Ishikawa (cell line): ENCODE data around the gene AGPAT3.

ENCODE experiments used
- CEBPB ChIP-seq: IDR thresholded peaks from 2 replicates; pipeline ENCODE4 v1.6.1; 2012
- CREB1 ChIP-seq: IDR thresholded peaks from 2 replicates; pipeline ENCODE4 v1.6.1; 2012; ENCODE audit warnings: low read depth
- EGR1 ChIP-seq: IDR thresholded peaks from 2 replicates; pipeline ENCODE4 v1.6.1; 2012
- EP300 ChIP-seq: IDR thresholded peaks from 2 replicates; pipeline ENCODE4 v1.6.1; 2012; ENCODE audit warnings: borderline replicate concordance
- FOXM1 ChIP-seq: IDR thresholded peaks from 2 replicates; pipeline ENCODE4 v1.6.1; 2012; ENCODE audit warnings: low read depth, borderline replicate concordance
- MAX ChIP-seq: IDR thresholded peaks from 2 replicates; pipeline ENCODE4 v1.6.1; 2012
- NFIC ChIP-seq: IDR thresholded peaks from 2 replicates; pipeline ENCODE4 v1.6.1; 2012
- RAD21 ChIP-seq: IDR thresholded peaks from 2 replicates; pipeline ENCODE4 v1.6.1; 2012; ENCODE audit warnings: low read depth
- REST ChIP-seq: IDR thresholded peaks from 2 replicates; pipeline ENCODE4 v1.6.1; 2012; ENCODE audit warnings: low read depth, mild to moderate bottlenecking
- TAF1 ChIP-seq: IDR thresholded peaks from 2 replicates; pipeline ENCODE4 v1.6.1; 2012; ENCODE audit warnings: low read depth, mild to moderate bottlenecking
- TCF12 ChIP-seq: IDR thresholded peaks from 2 replicates; pipeline ENCODE4 v1.6.1; 2012; ENCODE audit warnings: low read depth
- TEAD4 ChIP-seq: IDR thresholded peaks from 2 replicates; pipeline ENCODE4 v1.6.1; 2012
- USF1 ChIP-seq: IDR thresholded peaks from 2 replicates; pipeline ENCODE4 v1.6.1; 2012
- YY1 ChIP-seq: IDR thresholded peaks from 2 replicates; pipeline ENCODE4 v1.6.1; 2012; ENCODE audit warnings: low read depth
- ZBTB7A ChIP-seq: IDR thresholded peaks from 2 replicates; pipeline ENCODE4 v1.6.1; 2012; ENCODE audit warnings: low read depth

AGPAT3 gene

GRCh38 chr21:43905726-43906455, 40.9 kb downstream of the AGPAT3 start:
- no peak for TF ChIP-seq EP300
- no peak for TF ChIP-seq RAD21
- TF ChIP-seq CEBPB, result no peak
- no peak for TF ChIP-seq ZBTB7A
- no peak for TF ChIP-seq TEAD4
- TF ChIP-seq FOXM1, result no peak
- TF ChIP-seq MAX, result no peak
- TF ChIP-seq CREB1, result no peak
- no peak for TF ChIP-seq YY1

GRCh38 chr21:43906585-43907370, 41.8 kb downstream of the AGPAT3 start:
- TF ChIP-seq ZBTB7A, result no peak
- no peak for TF ChIP-seq EGR1
- TF ChIP-seq EP300, result no peak
- no peak for TF ChIP-seq CREB1
- TF ChIP-seq USF1, result no peak
- TF ChIP-seq MAX, result no peak
- TF ChIP-seq CEBPB, result no peak
- TF ChIP-seq NFIC, result no peak
- no peak for TF ChIP-seq FOXM1
- no peak for TF ChIP-seq YY1
- no peak for TF ChIP-seq REST
- TF ChIP-seq TEAD4, result no peak
- no peak for TF ChIP-seq TAF1

- no peak for TF ChIP-seq FOXM1
- no peak for TF ChIP-seq ZBTB7A
- TF ChIP-seq TCF12, result no peak
- TF ChIP-seq TEAD4, result no peak
Measured at GRCh38 chr21:43907751-43908150, 42.7 kb downstream of the AGPAT3 start.

- TF ChIP-seq MAX, result no peak
- TF ChIP-seq REST, result no peak
- no peak for TF ChIP-seq ZBTB7A
- TF ChIP-seq EP300, result no peak
Measured at GRCh38 chr21:43908167-43908566, 43.1 kb downstream of the AGPAT3 start.

- TF ChIP-seq MAX (no peak), ZBTB7A (no peak), REST (no peak), FOXM1 (no peak), TEAD4 (no peak), TCF12 (no peak), CEBPB (no peak), NFIC (no peak), YY1 (no peak)
Measured at GRCh38 chr21:43909741-43910400, 44.8 kb downstream of the AGPAT3 start.
